Adrenal gland (tissue), 5 donors: Measurements from ENCODE around the gene NAV2.

ENCODE experiments used
- POLR2A ChIP-seq, 2 donors: fragments of 450-650 bp; IDR thresholded peaks; one replicate each; pipeline ENCODE4 v1.6.1; 2017; ENCODE audit warnings: antibody characterized with exemption in 2 of 2, mild to moderate bottlenecking in 2 of 2, moderate library complexity in 1 of 2
- TF ChIP-seq, protein P1 (sequence below), 6 experiments: fragments of 450-650 bp in 4 of 6; fragments of 200-600 bp in 2 of 6; sonication (generic) in 1 of 6; IDR thresholded peaks; 1 replicate in 5 of 6; 2 replicates in 1 of 6; pipeline versions ENCODE4 v1.5.1 to v1.8.0; 2016 to 2021; ENCODE audit warnings: antibody characterized with exemption in 6 of 6, mild to moderate bottlenecking in 2 of 6, moderate library complexity in 1 of 6
- donor health status: DM: no; HTN: no; CAD: no.

DNA sequence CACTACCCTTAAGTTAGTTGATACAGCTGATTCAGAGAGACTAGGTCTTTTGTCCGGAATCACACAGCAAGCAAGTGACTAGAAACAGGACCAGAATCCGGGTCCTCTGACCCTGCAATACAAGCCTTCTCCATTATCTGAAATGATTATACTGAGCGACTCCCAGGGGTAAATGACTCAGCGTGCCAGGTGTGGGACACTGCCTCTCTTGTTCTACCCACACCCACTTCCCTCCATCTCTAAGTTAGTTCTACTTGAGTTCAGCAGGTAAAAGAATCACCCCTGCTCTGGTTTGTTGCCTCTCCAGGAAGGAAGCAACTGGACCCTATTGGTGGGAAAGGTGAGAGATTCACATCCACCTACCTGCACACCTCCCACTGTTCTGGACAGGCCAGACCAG lies 290.7 kb downstream of the NAV2 start:
- TF ChIP-seq, protein P1, sequence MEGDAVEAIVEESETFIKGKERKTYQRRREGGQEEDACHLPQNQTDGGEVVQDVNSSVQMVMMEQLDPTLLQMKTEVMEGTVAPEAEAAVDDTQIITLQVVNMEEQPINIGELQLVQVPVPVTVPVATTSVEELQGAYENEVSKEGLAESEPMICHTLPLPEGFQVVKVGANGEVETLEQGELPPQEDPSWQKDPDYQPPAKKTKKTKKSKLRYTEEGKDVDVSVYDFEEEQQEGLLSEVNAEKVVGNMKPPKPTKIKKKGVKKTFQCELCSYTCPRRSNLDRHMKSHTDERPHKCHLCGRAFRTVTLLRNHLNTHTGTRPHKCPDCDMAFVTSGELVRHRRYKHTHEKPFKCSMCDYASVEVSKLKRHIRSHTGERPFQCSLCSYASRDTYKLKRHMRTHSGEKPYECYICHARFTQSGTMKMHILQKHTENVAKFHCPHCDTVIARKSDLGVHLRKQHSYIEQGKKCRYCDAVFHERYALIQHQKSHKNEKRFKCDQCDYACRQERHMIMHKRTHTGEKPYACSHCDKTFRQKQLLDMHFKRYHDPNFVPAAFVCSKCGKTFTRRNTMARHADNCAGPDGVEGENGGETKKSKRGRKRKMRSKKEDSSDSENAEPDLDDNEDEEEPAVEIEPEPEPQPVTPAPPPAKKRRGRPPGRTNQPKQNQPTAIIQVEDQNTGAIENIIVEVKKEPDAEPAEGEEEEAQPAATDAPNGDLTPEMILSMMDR (IDR thresholded peaks at IDR 0.05) = no peak
- TF ChIP-seq POLR2A (IDR thresholded peaks at IDR 0.05) = no peak
